GM18861 (cell line): ENCODE data around the gene CC2D2A.
"Not testable (repeated sequence)": the region's sequence is repeated elsewhere in the genome, so short reads cannot be mapped to it uniquely, and the experiment has no call there.

ENCODE experiments used
- ATAC-seq: cut with Tn5 transposase; IDR thresholded peaks from one replicate; pipeline ENCODE4 v1.9.1; 2021; ENCODE audit not compliant: unreplicated experiment

The CC2D2A gene

GRCh38 chr4:15513545-15513944, 43.9 kb downstream of the CC2D2A start:
- ATAC-seq, result no peak

- ATAC-seq, result no peak
Observed at GRCh38 chr4:15515106-15515505, 45.4 kb downstream of the CC2D2A start.

- no peak for ATAC-seq
Observed at GRCh38 chr4:15516494-15516893, 46.8 kb downstream of the CC2D2A start.

GRCh38 chr4:15517681-15518080, 48.0 kb downstream of the CC2D2A start:
- not testable (repeated sequence) for ATAC-seq

GRCh38 chr4:15521442-15522039, 51.9 kb downstream of the CC2D2A start:
- no peak for ATAC-seq

GRCh38 chr4:15525080-15525479, 55.4 kb downstream of the CC2D2A start:
- ATAC-seq, result no peak

- ATAC-seq, result no peak
Observed at GRCh38 chr4:15526924-15527592, 57.4 kb downstream of the CC2D2A start.

- ATAC-seq, result no peak
Observed at GRCh38 chr4:15531792-15532191, 62.1 kb downstream of the CC2D2A start.

- ATAC-seq, result no peak
Observed at GRCh38 chr4:15533817-15534216, 64.1 kb downstream of the CC2D2A start.

- ATAC-seq, result no peak
Observed at GRCh38 chr4:15535599-15535998, 65.9 kb downstream of the CC2D2A start.

GRCh38 chr4:15536552-15537499, 67.1 kb downstream of the CC2D2A start:
- ATAC-seq, result no peak

- no peak for ATAC-seq
Observed at GRCh38 chr4:15541941-15542340, 72.3 kb downstream of the CC2D2A start.

- ATAC-seq, result no peak
Observed at GRCh38 chr4:15542760-15543159, 73.1 kb downstream of the CC2D2A start.

GRCh38 chr4:15543537-15544247, 74.0 kb downstream of the CC2D2A start:
- no peak for ATAC-seq

GRCh38 chr4:15544248-15544729, 74.6 kb downstream of the CC2D2A start:
- no peak for ATAC-seq

GRCh38 chr4:15545371-15545770, 75.7 kb downstream of the CC2D2A start:
- no peak for ATAC-seq

GRCh38 chr4:15547392-15547791, 77.7 kb downstream of the CC2D2A start:
- peak; percentile 42 for ATAC-seq

- no peak for ATAC-seq
Observed at GRCh38 chr4:15550491-15550890, 80.8 kb downstream of the CC2D2A start.

GRCh38 chr4:15551740-15552446, 82.2 kb downstream of the CC2D2A start:
- no peak for ATAC-seq
